HG03571 (cell line): Measurements from ENCODE around the gene ZNF358.
"Not testable (repeated sequence)": the region's sequence is repeated elsewhere in the genome, so short reads cannot be mapped to it uniquely, and the experiment has no call there.

ENCODE experiments used
- ATAC-seq: cut with Tn5 transposase; IDR thresholded peaks from one replicate; pipeline ENCODE4 v1.9.1; 2021; ENCODE audit not compliant: unreplicated experiment

ZNF358 gene

GRCh38 chr19:7535047-7535997, 19.4 kb downstream of the ZNF358 start, which contains the start of gene PNPLA6:
PNPLA6 (plus strand) TSS chr19:7535717; CDS start chr19:7535789, 72 bp downstream.
- ATAC-seq: peak; percentile 53

DNA sequence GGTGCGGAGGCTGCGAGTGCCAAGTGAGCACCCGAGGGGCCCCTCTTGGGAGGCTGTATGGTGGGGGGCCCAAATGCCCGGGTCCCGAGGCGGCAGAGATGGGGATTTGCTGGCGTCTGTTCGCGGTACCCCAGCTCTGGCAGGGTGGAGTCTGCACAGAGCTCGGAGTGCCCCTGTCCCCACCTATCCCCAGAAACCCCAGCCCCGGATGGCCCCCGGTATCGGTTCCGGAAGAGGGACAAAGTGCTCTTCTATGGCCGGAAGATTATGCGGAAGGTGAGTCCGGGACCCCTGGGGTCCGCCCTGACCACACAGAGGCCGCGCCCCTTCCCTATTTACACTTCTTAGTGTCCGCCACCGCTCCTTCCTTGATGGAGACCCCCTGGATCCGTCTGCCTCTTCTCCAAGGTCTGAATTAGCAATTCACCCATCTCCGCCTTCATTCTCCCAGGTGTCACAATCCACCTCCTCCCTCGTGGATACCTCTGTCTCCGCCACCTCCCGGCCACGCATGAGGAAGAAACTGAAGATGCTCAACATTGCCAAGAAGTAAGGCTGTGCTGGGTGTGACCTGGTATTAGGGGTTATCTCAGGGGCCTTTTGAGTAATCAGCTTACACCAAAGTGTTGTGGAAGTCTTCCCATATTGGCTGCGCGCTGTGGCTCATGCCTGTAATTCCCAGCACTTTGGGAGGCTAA, 20.2 kb downstream of the ZNF358 start:
- no peak for ATAC-seq

DNA sequence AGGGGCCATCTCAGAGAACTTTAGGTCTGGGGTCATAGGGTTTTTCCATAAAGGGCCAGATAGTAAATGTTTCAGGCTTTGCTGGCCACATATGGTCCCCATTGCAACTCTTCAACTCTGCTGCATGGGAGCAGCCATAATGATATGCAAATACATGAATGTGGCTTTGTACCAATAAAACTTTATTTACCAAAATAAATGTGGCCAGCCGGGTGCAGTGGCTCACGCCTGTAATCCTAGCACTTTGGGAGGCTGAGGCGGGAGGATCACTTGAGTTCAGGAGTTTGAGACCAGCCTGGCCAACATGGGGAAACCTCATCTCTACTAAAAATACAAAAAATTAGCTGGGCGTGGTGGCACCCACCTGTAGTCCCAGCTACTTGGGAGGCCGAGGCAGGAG, 23.1 kb downstream of the ZNF358 start:
- not testable (repeated sequence) for ATAC-seq

DNA sequence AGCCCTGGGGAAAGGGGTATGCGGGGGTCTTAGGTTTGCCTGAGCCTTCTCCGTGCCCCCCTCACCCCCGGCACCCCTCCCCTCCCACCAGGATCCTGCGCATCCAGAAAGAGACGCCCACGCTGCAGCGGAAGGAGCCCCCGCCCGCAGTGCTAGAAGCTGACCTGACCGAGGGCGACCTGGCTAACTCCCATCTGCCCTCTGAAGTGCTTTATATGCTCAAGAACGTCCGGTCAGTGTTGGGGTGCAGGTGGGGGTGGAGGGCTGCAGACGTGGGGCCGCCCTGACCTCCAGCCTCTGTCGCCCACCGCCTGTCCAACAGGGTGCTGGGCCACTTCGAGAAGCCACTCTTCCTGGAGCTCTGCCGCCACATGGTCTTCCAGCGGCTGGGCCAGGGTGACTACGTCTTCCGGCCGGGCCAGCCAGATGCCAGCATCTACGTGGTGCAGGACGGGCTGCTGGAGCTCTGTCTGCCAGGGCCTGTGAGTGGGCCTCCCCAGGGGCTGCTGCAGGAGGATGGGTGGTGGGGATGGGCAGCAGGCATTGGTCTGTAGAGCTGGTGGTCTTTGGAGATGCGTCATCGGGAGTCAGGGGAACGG, 24.0 kb downstream of the ZNF358 start:
- ATAC-seq: no peak

GRCh38 chr19:7540761-7541474, 25.0 kb downstream of the ZNF358 start:
- no peak for ATAC-seq

- ATAC-seq: no peak
Observed at GRCh38 chr19:7541475-7541824, 25.5 kb downstream of the ZNF358 start.

GRCh38 chr19:7541828-7542443, 26.0 kb downstream of the ZNF358 start:
- no peak for ATAC-seq

DNA sequence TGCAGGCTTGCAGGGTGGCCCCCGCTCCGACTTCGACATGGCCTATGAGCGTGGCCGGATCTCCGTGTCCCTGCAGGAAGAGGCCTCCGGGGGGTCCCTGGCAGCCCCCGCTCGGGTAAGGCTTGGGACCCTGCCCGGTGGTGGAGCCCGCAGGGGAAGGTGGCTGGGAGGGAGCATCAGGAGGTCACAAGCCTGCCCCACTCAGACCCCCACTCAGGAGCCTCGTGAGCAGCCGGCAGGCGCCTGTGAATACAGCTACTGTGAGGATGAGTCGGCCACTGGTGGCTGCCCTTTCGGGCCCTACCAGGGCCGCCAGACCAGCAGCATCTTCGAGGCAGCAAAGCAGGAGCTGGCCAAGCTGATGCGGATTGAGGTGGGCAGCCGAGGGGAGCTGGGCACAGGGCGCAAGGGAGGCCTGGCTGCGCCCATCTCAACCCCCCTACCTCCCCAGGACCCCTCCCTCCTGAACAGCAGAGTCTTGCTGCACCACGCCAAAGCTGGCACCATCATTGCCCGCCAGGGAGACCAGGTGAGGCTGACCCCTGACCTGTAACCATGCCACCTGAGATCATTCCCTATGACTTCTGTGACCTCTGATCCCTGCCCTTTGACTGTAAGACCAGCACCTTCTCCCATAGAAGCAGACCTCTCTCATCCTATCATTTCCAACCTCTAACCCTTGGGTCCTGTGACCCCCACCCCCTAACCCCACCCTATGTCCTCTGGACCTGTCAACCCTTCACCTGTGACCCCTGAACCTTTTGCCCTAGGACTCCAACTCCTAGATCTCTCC, 26.8 kb downstream of the ZNF358 start:
- no peak for ATAC-seq

- ATAC-seq: no peak
Observed at GRCh38 chr19:7544626-7545025, 28.7 kb downstream of the ZNF358 start.

- ATAC-seq: no peak
Observed at GRCh38 chr19:7545300-7545699, 29.4 kb downstream of the ZNF358 start.

GRCh38 chr19:7545904-7546303, 30.0 kb downstream of the ZNF358 start:
- ATAC-seq: no peak

GRCh38 chr19:7547159-7547558, 31.3 kb downstream of the ZNF358 start:
- ATAC-seq: no peak

GRCh38 chr19:7549429-7550148, 33.7 kb downstream of the ZNF358 start:
- no peak for ATAC-seq

- no peak for ATAC-seq
Observed at GRCh38 chr19:7550169-7550770, 34.4 kb downstream of the ZNF358 start.

- ATAC-seq: no peak
Observed at GRCh38 chr19:7550987-7551761, 35.3 kb downstream of the ZNF358 start.

DNA sequence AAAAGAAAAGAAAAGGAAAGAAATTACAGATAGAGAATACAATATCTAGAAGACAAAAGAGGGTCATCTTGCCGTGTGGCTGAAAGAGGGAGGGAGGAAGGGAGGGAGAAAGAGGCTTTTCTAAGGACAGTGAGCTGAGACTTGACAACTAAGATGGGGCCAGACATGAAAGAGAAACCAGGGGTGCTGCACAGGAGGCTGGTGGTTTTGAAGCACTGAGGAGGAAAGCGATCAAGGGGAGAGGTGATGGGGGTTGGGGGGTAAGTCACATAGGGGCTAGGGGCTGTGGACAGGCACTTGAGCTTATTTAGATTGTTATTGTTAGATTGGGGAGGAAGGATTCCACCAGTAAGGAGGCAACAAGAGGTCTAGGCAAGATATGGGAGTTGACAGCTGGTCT, 36.9 kb downstream of the ZNF358 start:
- ATAC-seq: no peak

DNA sequence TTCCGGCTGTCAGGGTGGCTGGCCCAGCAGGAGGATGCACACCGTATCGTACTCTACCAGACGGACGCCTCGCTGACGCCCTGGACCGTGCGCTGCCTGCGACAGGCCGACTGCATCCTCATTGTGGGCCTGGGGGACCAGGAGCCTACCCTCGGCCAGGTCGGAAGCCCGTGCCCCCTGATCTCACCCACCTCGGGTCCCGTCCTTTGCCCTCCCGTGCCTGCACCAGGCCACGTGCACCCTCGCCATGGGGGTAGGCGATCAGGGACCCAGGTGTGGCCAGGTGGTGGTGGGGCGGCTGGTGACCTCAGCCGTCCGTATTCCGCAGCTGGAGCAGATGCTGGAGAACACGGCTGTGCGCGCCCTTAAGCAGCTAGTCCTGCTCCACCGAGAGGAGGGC, 38.7 kb downstream of the ZNF358 start:
- no peak for ATAC-seq
